ENCODE measurements around the gene MACROH2A1.

GRCh38 chr5:135335031-135335828 is 63.8 kb downstream of the MACROH2A1 start:
- TF ChIP-seq POLR2AphosphoS5 (IDR thresholded peaks at IDR 0.05) (no peak), CTCF (IDR thresholded peaks at IDR 0.05) (no peak), POLR2A (IDR thresholded peaks at IDR 0.05) (no peak)
